Mesenchymal stem cell (in vitro differentiated cells and primary cell): ENCODE results near the gene FADS3.

Source experiments
- DNase-seq: peaks from one replicate; pipeline ENCODE4 v3.0.0-alpha.2; 2013
- H2AFZ ChIP-seq: one replicate; pipeline ENCODE4 v1.6.1; 2013; ENCODE audit warnings: low read depth, mild to moderate bottlenecking, control low read depth, inconsistent platforms, low read length, moderate library complexity
- H2AK5ac ChIP-seq: 2 replicates; pipeline ENCODE4 v1.6.1; 2013; ENCODE audit warnings: low read length, moderate library complexity, mild to moderate bottlenecking, inconsistent platforms; ENCODE audit not compliant: severe bottlenecking
- H2BK120ac ChIP-seq: one replicate; pipeline ENCODE4 v1.6.1; 2013; ENCODE audit warnings: low read depth, mild to moderate bottlenecking, inconsistent platforms, low read length, moderate library complexity
- H2BK12ac ChIP-seq, 2 experiments: one replicate each; pipeline ENCODE4 v1.6.1; 2013; ENCODE audit warnings: inconsistent platforms in 2 of 2, low read length in 2 of 2, mild to moderate bottlenecking in 2 of 2, moderate library complexity in 2 of 2, control low read depth in 1 of 2
- H2BK15ac ChIP-seq: one replicate; pipeline ENCODE4 v1.6.1; 2013; ENCODE audit warnings: mild to moderate bottlenecking, low read depth, inconsistent platforms; ENCODE audit not compliant: poor library complexity, severe bottlenecking
- H2BK5ac ChIP-seq: 2 replicates; pipeline ENCODE4 v1.6.1; 2013; ENCODE audit warnings: low read depth, mild to moderate bottlenecking, low read length, control low read depth, inconsistent platforms; ENCODE audit not compliant: poor library complexity, severe bottlenecking
- H3K14ac ChIP-seq, 2 experiments: one replicate each; pipeline ENCODE4 v1.6.1; 2013; ENCODE audit warnings: inconsistent platforms in 2 of 2, low read length in 2 of 2, control low read depth in 1 of 2, mild to moderate bottlenecking in 1 of 2, moderate library complexity in 1 of 2
- H3K18ac ChIP-seq, 2 experiments: one replicate each; pipeline ENCODE4 v1.6.1; 2013; ENCODE audit warnings: inconsistent platforms in 2 of 2, low read length in 2 of 2, control low read depth in 1 of 2, low read depth in 1 of 2, mild to moderate bottlenecking in 1 of 2
- H3K23ac ChIP-seq, 2 experiments: one replicate each; pipeline ENCODE4 v1.6.1; 2013; ENCODE audit warnings: inconsistent platforms in 2 of 2, low read length in 2 of 2, mild to moderate bottlenecking in 2 of 2, moderate library complexity in 2 of 2, control low read depth in 1 of 2
- H3K27ac ChIP-seq: 2 replicates; pipeline ENCODE4 v1.5.1; 2013; ENCODE audit warnings: mild to moderate bottlenecking, moderate library complexity, low read length, control low read depth, inconsistent platforms; ENCODE audit not compliant: poor library complexity, severe bottlenecking
- H3K27me3 ChIP-seq, 2 experiments: 2 replicates each; pipeline versions ENCODE4 v1.6.1 to v1.7.0; 2013; ENCODE audit warnings: low read length in 2 of 2, mild to moderate bottlenecking in 2 of 2, moderate library complexity in 2 of 2, control low read depth in 1 of 2, inconsistent platforms in 1 of 2; ENCODE audit not compliant: control insufficient read depth in 1 of 2, insufficient read depth in 1 of 2
- H3K36me3 ChIP-seq, 2 experiments: 2 replicates each; pipeline versions ENCODE4 v1.6.1 to v1.7.0; 2013; ENCODE audit warnings: low read length in 2 of 2, control low read depth in 1 of 2, inconsistent platforms in 1 of 2, low read depth in 1 of 2, mild to moderate bottlenecking in 1 of 2; ENCODE audit not compliant: insufficient read depth in 2 of 2, control insufficient read depth in 1 of 2
- H3K4ac ChIP-seq, 2 experiments: one replicate each; pipeline ENCODE4 v1.6.1; 2013; ENCODE audit warnings: inconsistent platforms in 2 of 2, low read length in 2 of 2, mild to moderate bottlenecking in 2 of 2, moderate library complexity in 2 of 2, control low read depth in 1 of 2, low read depth in 1 of 2
- H3K4me1 ChIP-seq: 2 replicates; pipeline ENCODE4 v1.6.1; 2013; ENCODE audit warnings: low read depth, low read length, control low read depth; ENCODE audit not compliant: control insufficient read depth, insufficient read depth
- H3K4me2 ChIP-seq: 2 replicates; pipeline ENCODE4 v1.6.1; 2013; ENCODE audit warnings: low read length, mild to moderate bottlenecking, inconsistent platforms; ENCODE audit not compliant: poor library complexity, severe bottlenecking
- H3K4me3 ChIP-seq, 2 experiments: 2 replicates each; pipeline versions ENCODE4 v1.5.1 to v1.7.0; 2013; ENCODE audit warnings: low read length in 2 of 2, mild to moderate bottlenecking in 2 of 2, control low read depth in 1 of 2, low read depth in 1 of 2; ENCODE audit not compliant: insufficient read depth in 1 of 2
- H3K79me1 ChIP-seq: replicated peaks from 2 replicates; pipeline ENCODE4 v1.6.1; 2013; ENCODE audit warnings: mild to moderate bottlenecking, control low read depth, low read length, inconsistent platforms; ENCODE audit not compliant: poor library complexity, severe bottlenecking
- H3K9ac ChIP-seq: 2 replicates; pipeline ENCODE4 v1.7.0; 2013; ENCODE audit warnings: mild to moderate bottlenecking, low read length, moderate library complexity
- H3K9me3 ChIP-seq: 2 replicates; pipeline ENCODE4 v1.7.0; 2013; ENCODE audit warnings: mild to moderate bottlenecking, low read length; ENCODE audit not compliant: control insufficient read depth
- H4K8ac ChIP-seq: one replicate; pipeline ENCODE4 v1.6.1; 2013; ENCODE audit warnings: inconsistent platforms, mild to moderate bottlenecking, low read length, moderate library complexity
- H4K91ac ChIP-seq: one replicate; pipeline ENCODE4 v1.6.1; 2013; ENCODE audit warnings: mild to moderate bottlenecking, low read length, inconsistent platforms
- WGBS: methylation state at CpG from one replicate; pipeline ENCODE4 v1.1.7; 2013; ENCODE audit warnings: mixed read lengths; 5-methylcytosine and 5-hydroxymethylcytosine counted together

FADS3 gene

DNA sequence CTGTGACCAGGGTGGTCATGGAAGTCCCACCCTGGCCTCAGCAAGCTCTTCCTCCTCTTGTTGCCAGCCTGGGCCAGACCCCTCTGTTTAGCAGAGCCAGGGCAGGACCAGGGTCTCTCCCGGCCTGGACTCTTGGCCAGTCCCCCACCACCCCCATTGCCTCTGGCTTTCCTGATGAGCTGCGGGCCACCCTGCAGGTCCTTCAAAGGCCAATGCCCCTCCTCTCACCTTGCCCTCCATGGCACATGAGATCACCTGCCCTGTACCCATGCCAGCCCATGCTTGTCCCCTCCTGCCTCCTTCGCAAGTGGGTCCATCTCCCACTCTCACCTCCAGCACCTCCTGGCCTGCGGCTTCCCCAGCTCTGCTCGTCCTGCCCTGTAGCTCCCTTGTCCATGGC is 52.8 kb downstream of the FADS3 start:
- peaks cover 2% of the 10 kb centered on the region for H3K9me3 ChIP-seq
- peaks cover 15% of the 10 kb centered on the region for H3K4me1 ChIP-seq
- no peak overlapping the region for H4K91ac ChIP-seq
- no peak overlapping the region for H3K27ac ChIP-seq
- no peaks in the 10 kb centered on the region for H3K27me3 ChIP-seq
- H3K14ac ChIP-seq: no peak overlapping the region
- peak overlapping the region; percentile 12 for H4K8ac ChIP-seq
- WGBS: 97% methylated on average over 5 of the region's 5 CpGs
- no peak overlapping the region for H3K4ac ChIP-seq
- no peak overlapping the region for H2BK120ac ChIP-seq
- H3K4me2 ChIP-seq: no peak overlapping the region
- H3K36me3 ChIP-seq: peaks cover 61% of the 10 kb centered on the region in 2 experiments
- DNase-seq: no peak
- H3K23ac ChIP-seq: no peak overlapping the region
- no peak overlapping the region for H2BK5ac ChIP-seq
- H2BK12ac ChIP-seq: peak overlapping the region in 1 of 2 experiments; percentile 24
- no peak overlapping the region for H3K9ac ChIP-seq
- H3K79me1 ChIP-seq: peaks cover 38% of the 10 kb centered on the region
- H3K18ac ChIP-seq: peak overlapping the region in 1 of 2 experiments; percentile 8
- no peak overlapping the region for H2AFZ ChIP-seq
- no peak overlapping the region for H3K4me3 ChIP-seq
- H2AK5ac ChIP-seq: no peak overlapping the region
- H2BK15ac ChIP-seq: no peak overlapping the region

DNA sequence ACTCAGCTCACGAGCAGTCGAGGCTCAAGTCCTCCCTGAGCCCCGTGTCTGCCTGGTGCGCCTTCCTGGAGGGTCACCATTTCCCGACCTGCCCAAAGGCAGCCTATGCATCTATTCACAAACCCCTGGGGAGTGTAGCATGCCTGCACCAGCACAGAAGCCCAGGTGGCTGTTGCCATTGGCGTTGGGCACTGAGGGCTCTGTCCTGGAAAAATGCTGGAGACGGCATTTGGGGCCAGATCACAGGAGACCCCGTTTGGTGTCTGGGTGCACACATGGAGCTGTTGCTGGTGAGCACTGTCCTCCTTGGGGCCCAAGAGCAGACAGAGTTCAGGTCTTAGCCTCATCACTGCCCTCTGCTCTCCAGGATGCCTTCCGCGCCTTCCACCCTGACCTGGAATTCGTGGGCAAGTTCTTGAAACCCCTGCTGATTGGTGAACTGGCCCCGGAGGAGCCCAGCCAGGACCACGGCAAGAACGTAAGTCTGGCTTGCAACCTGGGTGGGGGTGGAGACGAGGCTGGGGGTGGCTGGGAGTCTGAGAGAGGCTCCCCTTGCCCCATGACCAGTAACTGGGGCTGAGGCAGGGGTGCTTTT is 53.8 kb downstream of the FADS3 start:
- peaks cover 55 to 59% of the 10 kb centered on the region in 2 experiments for H3K36me3 ChIP-seq

DNA sequence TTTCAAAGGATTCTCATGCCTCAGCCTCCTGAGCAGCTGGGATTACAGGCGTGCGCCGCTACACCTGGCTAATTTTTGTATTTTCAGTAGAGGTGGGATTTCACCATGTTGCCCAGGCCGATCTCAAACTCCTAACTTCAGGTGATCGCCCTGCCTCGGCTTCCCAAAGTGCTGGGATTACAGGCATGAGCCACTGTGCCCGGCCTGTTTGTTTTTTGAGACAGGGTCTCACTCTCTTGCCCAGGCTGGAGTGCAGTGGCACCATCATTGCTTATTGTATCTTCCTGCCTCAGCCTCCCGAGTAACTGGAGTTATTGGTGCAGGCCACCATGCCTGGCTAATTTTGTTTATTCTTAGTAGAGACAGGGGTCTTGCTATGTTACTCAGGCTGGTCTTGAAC is 55.2 kb downstream of the FADS3 start:
- H4K8ac ChIP-seq: no peak overlapping the region
- H3K27ac ChIP-seq: no peak overlapping the region
- no peak overlapping the region for H2BK120ac ChIP-seq
- H3K27me3 ChIP-seq: no peaks in the 10 kb centered on the region
- H3K9me3 ChIP-seq: peaks cover 2% of the 10 kb centered on the region
- no peak overlapping the region for H2BK12ac ChIP-seq
- H4K91ac ChIP-seq: no peak overlapping the region
- no peak overlapping the region for H3K14ac ChIP-seq
- H3K23ac ChIP-seq: no peak overlapping the region
- H3K18ac ChIP-seq: no peak overlapping the region
- H2BK5ac ChIP-seq: no peak overlapping the region
- 98% methylated on average over 8 of the region's 8 CpGs for whole genome bisulfite sequencing
- no peak overlapping the region for H2BK15ac ChIP-seq
- H3K9ac ChIP-seq: peak overlapping the region; percentile 8
- DNase-seq: no peak
- no peak overlapping the region for H3K4me3 ChIP-seq
- no peak overlapping the region for H2AK5ac ChIP-seq
- no peak overlapping the region for H3K4me2 ChIP-seq
- peaks cover 47 to 58% of the 10 kb centered on the region in 2 experiments for H3K36me3 ChIP-seq
- H3K4ac ChIP-seq: no peak overlapping the region
- peaks cover 24% of the 10 kb centered on the region for H3K4me1 ChIP-seq
- no peak overlapping the region for H2AFZ ChIP-seq
- peaks cover 32% of the 10 kb centered on the region for H3K79me1 ChIP-seq

More for the DNA sequence above, 53.8 kb downstream of the FADS3 start:
- H3K27ac ChIP-seq: no peak overlapping the region
- WGBS: 94% methylated on average over 15 of the region's 15 CpGs
- H2BK12ac ChIP-seq: peak overlapping the region; percentile 4 to 47
- no peak overlapping the region for H3K4me3 ChIP-seq
- H3K9ac ChIP-seq: no peak overlapping the region
- peak overlapping the region; percentile 53 for H4K8ac ChIP-seq
- peak overlapping the region; percentile 15 for H4K91ac ChIP-seq
- peaks cover 38% of the 10 kb centered on the region for H3K79me1 ChIP-seq
- peaks cover 18% of the 10 kb centered on the region for H3K4me1 ChIP-seq
- H3K4me2 ChIP-seq: no peak overlapping the region
- no peaks in the 10 kb centered on the region for H3K27me3 ChIP-seq
- H3K9me3 ChIP-seq: peaks cover 2% of the 10 kb centered on the region
- no peak overlapping the region for H3K4ac ChIP-seq
- H2AFZ ChIP-seq: no peak overlapping the region
- no peak overlapping the region for H2BK120ac ChIP-seq
- no peak overlapping the region for H3K18ac ChIP-seq
- H2AK5ac ChIP-seq: no peak overlapping the region
- no peak overlapping the region for H3K23ac ChIP-seq
- no peak overlapping the region for H2BK5ac ChIP-seq
- H3K14ac ChIP-seq: peak overlapping the region in 1 of 2 experiments; percentile 26
- DNase-seq: no peak
- H2BK15ac ChIP-seq: peak overlapping the region; percentile 8

DNA sequence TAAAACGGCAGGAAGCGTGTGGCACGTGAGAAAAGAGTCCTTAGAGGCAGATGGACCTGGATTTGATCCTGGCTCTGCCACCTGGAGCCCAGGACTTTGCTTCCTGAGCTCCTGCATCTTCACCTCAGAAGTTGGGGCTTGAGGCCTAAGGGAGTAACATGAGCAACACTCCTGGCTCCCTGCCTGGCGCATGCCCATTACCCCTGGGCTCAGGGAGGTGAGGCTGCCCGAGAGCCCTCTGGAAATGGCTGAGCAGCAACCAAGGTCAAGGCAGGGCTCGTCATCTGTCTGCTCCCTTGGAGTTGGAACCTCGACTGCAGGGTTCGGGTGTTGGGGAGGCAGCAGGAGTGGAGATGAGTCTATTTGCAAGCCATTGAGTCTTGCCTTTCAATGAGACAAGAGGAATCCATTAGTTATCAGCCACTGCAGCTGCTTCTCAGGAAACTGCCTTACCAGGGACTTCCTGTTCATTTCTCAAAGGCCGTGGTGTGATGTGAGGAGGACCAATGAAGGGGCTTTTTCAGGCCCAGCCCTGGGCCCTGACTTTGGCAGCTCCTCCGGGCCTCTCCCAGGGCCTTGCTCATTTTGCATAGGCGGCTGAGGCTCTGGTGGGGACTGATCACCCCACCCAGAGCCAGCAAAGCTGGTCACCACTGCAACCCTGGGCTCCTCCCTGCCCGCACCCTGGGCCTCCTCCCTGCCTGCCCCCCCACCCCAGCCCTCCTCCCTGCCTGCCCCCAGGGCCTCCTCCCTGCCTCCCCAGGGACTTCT is 56.9 kb downstream of the FADS3 start:
- Histone ChIP-seq H3K27ac (peak overlapping the region; percentile 3), H3K9ac (peak overlapping the region; percentile 71), H3K4ac (peak overlapping the region; percentile 62 to 87), H3K9me3 (no peaks in the 10 kb centered on the region), H3K4me3 (no peak overlapping the region), H2BK15ac (peak overlapping the region; percentile 58), H3K27me3 (no peaks in the 10 kb centered on the region), H2AFZ (no peak overlapping the region), H4K91ac (peak overlapping the region; percentile 44), H3K18ac (peak overlapping the region; percentile 33 to 97), H3K4me2 (no peak overlapping the region), H3K36me3 (peaks cover 30 to 47% of the 10 kb centered on the region in 2 experiments), H4K8ac (peak overlapping the region; percentile 88), H3K14ac (peak overlapping the region in 1 of 2 experiments; percentile 68), H3K23ac (peak overlapping the region in 1 of 2 experiments; percentile 11), H2BK12ac (peak overlapping the region; percentile 7 to 90), H2AK5ac (no peak overlapping the region), H2BK120ac (peak overlapping the region; percentile 89), H3K79me1 (peaks cover 32% of the 10 kb centered on the region), H2BK5ac (no peak overlapping the region), H3K4me1 (peaks cover 31% of the 10 kb centered on the region)
- DNase-seq: peak; percentile 93
- WGBS: 41% methylated on average over 12 of the region's 12 CpGs
